GM18507 (cell line): ENCODE data around the gene KCTD18.

Experiments used
- DNase-seq: peaks from one replicate; pipeline ENCODE4 v3.0.0; 2011; ENCODE audit warnings: low read depth; ENCODE audit not compliant: insufficient read length; ENCODE audit errors: extremely low spot score
- FAIRE-seq: peaks from 2 replicates; lab custom pipeline; 2011; peaks lifted over from hg19 to GRCh38; lab: Jason Lieb, UNC

KCTD18 gene

DNA sequence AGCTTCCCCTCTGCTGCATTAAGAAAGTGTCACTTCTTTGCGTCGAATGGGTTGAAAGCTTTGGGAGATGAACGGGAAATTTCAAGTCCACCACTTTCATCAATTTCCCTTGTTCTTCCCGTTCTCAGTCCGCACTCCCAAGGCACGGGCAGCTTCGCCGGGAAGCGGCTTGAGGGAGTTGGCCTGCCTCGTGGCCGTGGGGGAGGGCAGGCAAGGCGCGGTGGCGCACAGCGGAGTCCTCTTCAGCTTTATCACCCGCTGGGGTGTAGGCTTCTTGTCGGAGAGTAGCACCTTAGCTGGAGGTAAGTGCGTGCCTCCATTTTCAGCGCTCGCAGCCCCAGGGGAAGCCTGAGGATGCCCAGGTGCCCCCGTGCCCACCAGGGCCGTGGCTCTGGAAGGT is 19.9 kb downstream of the KCTD18 start:
- FAIRE-seq (no peak), DNase-seq (no peak)

DNA sequence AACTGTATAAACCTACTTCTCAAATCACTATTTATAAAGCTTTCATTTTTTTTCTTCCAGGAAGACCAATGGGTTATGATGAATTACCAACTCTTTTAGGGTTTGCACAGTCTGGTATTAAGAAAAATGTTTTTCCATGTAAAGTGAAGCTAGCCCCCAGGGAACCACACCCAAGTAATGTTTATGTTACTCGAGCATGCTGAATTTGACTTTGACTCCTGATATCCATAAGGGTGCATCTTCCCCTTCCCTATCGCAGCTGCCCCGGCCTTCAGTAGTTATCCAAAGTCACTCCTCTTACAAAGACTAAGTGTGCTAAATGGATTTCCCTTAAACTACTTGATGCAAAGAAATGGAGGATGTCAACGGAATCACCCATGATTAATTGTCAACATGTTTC is 21.7 kb downstream of the KCTD18 start:
- DNase-seq (no peak), FAIRE-seq (no peak)

DNA sequence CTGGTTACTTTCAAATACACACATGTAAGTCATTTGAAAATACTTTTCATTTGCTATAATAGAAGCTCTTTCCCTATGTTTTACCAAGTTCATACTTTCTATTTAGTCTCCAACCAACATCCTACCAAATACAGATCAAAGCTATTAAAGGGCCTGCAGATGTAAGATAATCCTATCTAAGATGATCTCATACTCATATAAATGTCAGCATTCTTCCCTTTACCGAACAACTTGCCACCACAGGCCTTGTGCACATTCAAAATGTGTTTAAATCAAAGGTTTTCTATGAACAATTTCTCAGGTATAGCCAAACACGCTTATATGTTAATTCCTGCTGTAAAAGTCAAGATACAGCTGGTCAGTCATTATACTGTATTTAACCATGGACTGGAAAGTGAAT is 23.3 kb downstream of the KCTD18 start:
- FAIRE-seq: no peak
- DNase-seq: no peak

DNA sequence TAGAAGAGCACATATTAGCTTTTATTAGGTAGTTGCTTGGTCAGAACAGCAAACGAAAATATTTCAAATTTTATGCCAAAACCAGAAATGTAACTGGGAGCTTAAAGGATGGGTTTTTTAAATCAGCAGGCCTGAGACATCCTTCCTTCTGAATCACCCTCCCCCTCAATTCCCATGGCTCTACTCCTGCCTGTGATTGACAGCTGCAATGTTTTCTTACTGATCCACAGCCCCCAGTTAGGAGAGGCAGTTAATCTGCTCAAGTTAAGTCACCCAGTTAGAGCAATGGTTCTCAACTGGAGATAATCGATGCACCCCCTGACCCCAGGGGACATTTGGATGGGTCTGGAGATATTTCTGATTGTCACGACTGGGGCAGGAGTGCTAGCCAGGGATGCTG is 24.9 kb downstream of the KCTD18 start:
- FAIRE-seq (no peak), DNase-seq (no peak)

DNA sequence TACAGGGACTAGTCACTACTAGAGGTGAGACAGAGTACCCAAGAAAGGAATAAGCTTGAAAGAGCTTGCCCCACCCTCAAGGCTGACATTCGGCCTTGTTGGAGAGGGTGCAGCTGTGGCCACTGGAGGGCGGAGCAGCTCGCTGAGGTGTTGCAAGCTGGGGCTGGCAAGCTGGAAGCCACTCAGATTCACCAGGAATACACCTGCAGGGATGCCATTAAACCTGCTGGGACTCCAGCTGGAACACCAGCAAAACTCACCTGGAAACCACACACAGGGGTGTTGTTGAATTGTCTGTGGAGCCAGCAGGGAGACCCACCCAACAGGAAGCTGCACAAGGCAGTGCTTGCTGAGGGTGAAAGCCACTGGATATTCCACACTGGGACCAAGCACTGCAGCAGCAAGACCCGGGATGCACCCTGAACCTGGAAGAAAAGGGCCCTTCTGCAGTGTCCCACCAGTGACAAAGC is 26.1 kb downstream of the KCTD18 start:
- no peak for DNase-seq
- peak; percentile 75 for FAIRE-seq

DNA sequence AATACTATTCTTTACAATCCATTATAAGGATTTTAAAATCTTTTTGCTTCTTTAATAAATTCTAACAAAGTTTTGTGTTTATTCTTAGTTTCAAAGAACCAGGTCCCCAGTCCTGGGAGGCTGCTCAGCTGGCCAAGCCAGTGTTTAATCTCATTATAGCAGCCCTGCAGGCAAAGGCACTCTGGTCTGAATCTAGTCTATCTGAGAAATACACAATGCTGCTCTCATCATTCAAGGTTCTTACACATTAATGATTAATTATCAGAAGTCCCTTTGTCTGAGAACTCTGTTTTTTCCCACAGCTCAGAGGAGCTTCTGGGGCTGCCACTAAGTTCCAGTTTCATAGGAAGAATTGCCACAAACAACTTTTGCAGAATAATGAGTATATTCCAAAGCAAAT is 27.7 kb downstream of the KCTD18 start:
- FAIRE-seq (peak; percentile 83), DNase-seq (peak; percentile 35)

DNA sequence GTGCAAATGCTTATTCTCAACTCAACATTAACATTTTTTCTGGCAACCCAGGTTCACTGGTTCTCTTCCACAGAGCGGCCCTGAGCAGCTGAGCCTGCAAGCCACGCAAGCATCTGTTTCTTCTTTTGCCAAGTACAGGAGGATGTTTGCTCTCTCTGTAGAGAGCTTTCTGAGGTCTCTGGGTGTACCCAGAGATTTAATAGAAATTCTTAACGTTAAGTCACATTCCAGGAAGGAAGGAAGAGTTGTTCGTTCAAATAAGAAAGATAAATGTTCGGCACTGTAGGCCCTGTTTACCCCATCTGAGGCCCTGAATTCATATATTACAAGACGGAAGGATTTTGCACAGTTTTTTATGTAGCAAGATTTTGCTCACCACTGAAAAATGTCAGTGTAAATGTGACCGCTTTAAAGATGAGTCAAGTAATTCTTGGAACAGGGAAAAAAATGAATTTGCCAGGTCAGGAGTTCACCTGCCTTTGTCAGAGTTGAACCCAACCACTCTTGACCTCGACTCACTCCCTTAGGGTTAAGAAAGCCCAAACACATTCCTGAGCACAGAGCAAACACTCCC is 30.1 kb downstream of the KCTD18 start:
- DNase-seq (no peak), FAIRE-seq (no peak)

DNA sequence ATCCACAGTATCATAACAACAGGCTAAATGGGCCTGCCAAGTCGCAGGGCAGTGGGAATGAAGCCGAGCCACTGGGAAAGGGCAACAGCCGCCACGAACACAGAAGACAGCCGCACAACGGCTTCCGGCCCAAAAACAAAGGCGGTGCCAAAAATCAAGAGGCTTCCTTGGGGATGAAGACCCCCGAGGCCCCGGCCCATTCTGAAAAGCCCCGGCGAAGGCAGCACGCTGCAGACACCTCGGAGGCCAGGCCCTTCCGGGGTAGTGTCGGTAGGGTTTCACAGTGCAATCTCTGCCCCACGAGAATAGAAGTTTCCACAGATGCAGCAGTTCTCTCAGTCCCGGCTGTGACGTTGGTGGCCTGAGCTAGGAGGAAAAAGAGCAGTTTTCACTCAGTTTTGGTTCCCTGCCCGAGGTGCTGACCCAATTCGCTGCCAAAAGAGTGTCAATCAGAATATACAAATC is 32.2 kb downstream of the KCTD18 start:
- no peak for DNase-seq
- no peak for FAIRE-seq

DNA sequence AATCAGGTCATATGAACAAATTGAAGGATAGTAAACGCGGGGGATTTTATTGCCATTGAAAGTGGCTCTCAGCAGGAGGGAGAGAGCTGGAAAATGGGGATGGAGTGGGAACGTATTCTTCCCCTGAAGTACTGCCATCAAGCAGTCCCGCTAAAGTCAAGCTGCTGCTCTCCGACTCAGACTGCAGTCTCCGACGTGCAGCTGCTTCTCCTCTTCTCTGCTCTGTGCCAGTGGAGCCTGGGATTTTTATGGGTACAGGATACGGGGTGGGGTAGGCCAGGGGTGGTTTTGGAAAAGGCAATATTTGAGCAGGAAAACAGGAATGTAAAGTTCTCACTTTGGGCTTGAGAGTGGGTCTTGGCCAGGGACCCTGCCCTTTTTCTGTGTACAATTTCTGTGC is 33.0 kb downstream of the KCTD18 start:
- DNase-seq (no peak), FAIRE-seq (no peak)

DNA sequence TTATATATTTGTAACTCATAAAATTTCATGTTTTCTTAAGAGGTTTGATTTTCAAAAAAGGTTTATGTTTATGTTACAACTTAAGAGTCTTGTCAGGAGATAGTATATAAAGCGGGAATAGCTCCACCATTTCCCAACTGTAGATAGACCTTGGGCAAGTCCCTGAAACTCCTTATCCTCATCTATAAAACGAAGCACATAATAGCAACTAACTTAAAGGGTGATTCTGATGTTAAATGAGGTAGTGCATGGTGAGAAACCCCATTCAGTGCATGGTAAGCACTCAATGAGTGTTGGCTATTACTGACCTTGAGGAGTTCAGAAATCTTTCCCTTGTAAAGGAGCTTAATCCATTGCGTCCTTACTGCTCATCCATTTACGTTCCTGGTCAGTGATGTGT is 34.1 kb downstream of the KCTD18 start:
- DNase-seq (no peak), FAIRE-seq (no peak)

DNA sequence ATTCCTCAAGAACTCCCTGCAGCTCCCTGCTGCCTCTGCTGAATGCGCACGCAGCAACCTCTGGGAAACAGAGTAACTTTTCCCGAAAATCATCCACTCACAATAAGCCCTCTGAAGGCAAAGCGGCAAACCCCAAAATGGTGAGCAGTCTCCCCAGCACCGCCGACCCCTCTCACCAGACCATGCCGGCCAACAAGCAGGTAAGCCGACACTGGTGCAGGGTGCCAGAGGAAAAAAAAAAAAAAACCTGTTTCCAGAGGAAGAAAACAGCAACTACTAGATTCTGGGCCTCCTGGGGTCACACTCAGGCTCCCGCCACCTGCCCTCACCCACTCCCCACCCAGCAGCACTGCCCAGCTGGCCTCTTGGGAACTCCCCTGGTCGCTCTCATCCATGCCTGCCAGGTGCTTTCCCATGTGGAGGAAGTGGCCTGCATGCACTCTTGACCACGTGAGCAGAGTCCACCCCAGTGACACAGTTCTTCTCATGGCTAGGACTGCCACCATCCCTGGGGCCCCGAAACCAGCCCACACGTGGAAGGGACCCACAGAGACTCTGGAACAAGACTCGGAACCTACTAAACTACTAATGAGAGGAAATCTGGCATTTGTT is 36.9 kb downstream of the KCTD18 start:
- FAIRE-seq (peak; percentile 71), DNase-seq (no peak)

DNA sequence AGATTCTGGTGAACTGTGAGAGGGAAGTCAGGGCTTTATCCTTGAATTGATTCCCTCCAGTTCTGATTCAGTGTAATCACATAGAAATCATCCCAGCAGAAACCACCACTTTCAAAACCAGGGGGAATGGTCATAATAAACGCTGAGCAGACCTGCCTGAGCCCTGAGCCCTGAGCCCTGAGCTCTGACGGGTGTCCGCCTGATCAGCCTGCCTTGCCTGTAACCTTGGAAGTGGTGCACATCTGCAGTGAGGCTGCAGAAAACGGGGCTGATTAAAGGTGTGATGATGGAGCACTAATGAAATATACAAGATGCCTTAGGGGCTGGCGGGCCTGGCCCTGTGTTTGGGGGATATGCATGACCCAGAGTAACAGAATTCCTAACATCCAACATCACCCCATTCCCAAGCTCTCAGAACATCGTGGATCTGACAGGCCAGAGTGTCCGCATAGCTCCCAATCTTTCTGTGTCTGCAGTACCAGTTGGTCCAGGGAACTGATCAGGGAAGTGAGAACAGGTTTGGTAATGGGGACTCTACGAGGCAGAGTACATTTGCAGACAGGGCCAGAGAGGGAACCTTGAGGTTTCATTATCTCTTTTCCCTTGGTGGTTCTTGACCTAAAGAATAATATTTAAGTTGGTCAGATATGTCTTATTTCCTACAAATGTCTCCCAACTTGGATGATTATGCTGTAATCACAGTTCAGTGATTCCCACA is 37.8 kb downstream of the KCTD18 start:
- DNase-seq: no peak
- peak; percentile 66 for FAIRE-seq

DNA sequence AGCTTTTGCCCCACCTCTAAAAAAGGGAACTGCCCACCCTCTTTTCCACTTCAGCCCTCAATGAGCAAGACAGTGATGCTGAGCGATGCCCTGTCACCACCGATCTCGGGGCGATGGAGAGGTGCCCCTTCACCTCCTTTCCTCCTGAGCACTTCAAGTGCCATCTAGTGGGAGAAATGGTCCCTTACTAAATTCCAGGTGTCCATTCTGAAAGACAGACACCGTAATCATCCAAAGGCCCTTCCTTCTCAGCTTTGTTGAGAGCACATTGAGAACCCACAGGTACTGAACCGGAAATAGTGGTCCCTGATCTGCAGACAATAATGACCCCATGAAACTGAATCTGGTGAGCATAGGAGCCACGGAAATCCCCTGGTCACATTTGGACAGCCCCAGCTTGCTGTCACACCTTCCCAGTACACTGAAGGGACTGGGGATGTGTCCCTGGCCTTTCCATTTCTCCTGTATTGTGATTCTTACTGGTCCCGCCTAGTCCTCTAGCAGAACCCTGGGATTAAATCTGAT is 38.5 kb downstream of the KCTD18 start:
- peak; percentile 97 for FAIRE-seq
- peak; percentile 47 for DNase-seq

DNA sequence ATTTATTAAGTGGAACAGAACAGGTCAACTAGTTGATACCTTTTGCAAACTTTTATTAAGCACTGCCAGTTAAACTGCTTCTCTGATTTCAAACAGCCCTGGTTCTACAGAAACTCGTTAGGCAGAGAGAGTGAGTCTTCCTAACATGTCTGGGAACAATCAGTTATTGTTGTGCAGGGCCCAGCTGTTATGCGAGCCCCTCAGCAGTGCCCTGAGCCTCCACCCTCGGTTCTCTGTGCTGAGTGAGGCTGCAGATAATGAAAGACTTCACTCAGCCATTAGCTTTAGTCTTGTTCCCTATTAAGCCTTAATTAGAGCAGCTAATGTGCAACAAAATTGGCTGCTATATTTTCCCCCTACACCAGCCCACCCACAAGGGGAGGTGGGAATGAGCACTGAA is 39.6 kb downstream of the KCTD18 start:
- FAIRE-seq (peak; percentile 50), DNase-seq (no peak)

DNA sequence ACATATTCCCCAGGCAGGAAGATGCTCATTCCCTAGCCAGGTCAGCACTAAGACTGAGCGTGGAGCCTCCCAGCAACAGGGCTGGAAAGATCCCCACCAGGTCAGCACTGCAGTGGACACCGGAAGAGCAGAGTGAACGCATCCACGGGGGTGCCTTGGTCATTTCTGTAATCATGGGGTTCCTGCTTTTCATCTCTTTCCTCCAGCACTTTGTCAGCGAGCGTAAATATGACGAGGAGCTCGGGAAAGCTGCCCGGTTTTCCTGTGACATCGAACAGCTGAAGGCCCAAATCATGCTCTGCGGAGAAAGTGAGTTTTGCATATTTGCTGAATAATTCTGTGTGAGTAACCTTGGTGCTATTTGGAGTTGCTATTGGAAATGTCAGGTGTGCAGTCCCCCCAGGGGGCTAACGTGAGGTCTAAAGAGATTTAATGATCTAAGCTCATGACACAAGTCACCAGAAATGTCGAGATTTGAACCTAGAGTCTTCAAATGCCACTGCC is 40.1 kb downstream of the KCTD18 start:
- no peak for FAIRE-seq
- no peak for DNase-seq

DNA sequence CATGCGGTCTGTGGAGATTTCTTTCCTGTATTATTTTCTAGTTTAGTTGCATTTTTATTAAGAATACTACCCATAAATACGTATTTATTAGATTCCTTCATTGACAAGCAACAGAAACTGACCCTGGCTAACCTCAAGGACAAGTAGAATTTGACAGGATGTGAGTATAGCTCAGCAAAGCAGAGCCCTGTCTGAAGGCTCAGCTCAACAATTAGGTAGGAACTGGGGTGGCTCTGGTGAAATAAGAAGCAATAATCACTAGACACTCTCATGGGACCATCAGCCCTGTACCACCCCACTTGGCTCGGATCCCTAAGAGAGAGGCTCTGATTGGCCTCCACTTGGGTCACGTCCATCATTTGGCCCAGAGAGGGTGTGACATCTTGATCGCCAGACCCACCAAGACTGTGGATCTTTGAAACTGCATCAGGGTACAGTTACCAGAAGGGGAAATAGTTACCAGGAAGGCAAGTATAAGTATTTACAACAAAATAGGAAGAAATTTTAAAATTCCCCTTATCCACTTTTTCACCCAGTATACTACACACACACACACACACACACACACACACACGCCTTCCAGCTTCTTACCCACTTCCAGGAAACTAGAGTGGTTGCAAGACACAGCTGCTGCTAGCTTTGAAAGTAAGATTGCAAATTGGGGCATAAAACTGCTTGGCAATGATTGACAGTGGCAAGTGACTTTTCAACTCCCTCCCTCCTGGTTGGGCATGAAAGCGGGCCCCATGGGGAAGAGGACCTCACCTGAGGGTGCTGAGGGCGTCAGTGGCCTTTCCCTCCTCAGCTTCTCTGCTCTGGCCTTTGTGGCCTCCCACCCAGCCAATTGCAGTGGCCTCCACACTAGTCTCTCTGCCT is 41.8 kb downstream of the KCTD18 start:
- DNase-seq (no peak), FAIRE-seq (peak; percentile 71)

DNA sequence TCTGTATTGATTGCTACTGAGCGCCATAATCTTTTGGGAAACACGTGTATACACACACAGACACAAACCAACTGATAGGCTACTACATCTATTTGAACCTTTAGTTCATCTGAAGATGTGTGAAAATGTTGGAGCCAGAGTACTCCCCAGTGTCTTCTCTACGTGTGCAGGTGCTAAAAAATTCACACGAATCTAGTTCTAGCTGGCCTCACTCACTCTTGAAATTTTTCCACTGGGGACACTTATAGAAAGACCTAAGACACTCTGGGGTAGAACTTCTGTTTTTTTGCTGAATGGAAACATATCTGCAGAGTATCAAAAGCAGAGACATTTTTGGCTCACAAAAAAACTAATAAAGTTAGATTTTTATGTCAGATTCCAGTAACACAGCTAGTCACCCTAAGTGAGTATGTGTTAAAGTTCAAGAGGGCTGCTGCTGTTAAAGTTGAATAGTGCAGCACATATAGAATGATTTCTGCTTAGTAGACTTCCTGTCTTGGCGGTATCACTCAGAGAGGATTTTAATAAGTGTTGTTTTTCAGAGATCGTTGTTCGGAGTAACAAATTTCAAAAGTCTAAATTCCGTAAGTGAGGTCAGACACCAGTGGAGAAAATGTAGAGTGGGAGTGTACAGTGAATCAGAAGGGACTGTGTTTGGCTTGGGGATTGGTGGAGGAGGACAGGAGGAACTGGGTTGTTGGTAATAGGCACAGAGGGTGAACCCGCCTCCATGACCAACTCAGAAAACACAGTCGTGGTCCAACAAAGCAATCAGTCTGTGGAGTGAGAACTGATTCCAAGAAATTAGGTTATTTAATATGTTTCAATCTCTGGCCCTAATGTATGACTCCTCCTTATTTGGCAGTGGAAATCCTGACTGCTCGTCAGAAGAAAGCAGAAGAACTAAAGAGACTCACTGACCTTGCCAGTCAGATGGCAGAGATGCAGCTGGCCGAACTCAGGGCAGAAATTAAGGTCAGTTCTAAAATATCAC is 43.1 kb downstream of the KCTD18 start:
- DNase-seq (no peak), FAIRE-seq (peak; percentile 75)

DNA sequence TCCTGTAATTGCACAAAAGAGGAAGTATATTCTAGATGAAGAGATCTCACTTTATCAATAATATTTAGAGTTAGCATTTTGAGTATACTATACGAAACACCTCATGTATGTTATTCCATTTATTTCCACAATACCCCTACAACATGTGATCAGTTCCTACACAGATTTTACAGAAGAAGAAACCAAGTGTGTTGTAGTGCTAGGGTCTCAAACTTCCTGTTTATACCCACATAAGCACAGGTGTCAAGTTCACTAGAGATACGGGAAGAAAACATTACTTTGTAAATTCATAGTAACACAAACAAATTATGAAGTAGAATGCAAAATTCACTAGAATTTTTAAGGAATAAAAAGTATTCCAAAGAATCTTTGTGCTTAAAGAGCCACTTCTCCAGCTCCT is 46.4 kb downstream of the KCTD18 start:
- no peak for FAIRE-seq
- DNase-seq: no peak
